ENCODE data around the gene ADAMTS12.

ADAMTS12 gene

GRCh38 chr5:33776151-33776660, 115.6 kb downstream of the ADAMTS12 start:
- no peak for TF ChIP-seq CTCF (IDR thresholded peaks at IDR 0.05; ENCODE audit: borderline replicate concordance, control extremely low read depth, extremely low read depth, insufficient read depth, missing control alignments)
- in situ Hi-C loops (cut with MboI; ENCODE audit: low sequenced_read_pairs, unreplicated experiment), result no loop called here
- no peak for DNase-seq (ENCODE audit: low spot score)

GRCh38 chr5:33774341-33774740, 117.4 kb downstream of the ADAMTS12 start:
- in situ Hi-C loops (cut with MboI; ENCODE audit: low sequenced_read_pairs, unreplicated experiment), result no loop called here
- no peak for TF ChIP-seq CTCF (IDR thresholded peaks at IDR 0.05; ENCODE audit: borderline replicate concordance, control extremely low read depth, extremely low read depth, insufficient read depth, missing control alignments)
- no peak for DNase-seq (ENCODE audit: low spot score)

GRCh38 chr5:33772380-33772897, 119.4 kb downstream of the ADAMTS12 start:
- no peak for TF ChIP-seq CTCF (IDR thresholded peaks at IDR 0.05; ENCODE audit: borderline replicate concordance, control extremely low read depth, extremely low read depth, insufficient read depth, missing control alignments)
- DNase-seq (ENCODE audit: low spot score), result no peak
- in situ Hi-C loops (cut with MboI; ENCODE audit: low sequenced_read_pairs, unreplicated experiment), result no loop called here

GRCh38 chr5:33769968-33770367, 121.8 kb downstream of the ADAMTS12 start:
- TF ChIP-seq CTCF (IDR thresholded peaks at IDR 0.05; ENCODE audit: borderline replicate concordance, control extremely low read depth, extremely low read depth, insufficient read depth, missing control alignments), result no peak
- in situ Hi-C loops (cut with MboI; ENCODE audit: low sequenced_read_pairs, unreplicated experiment), result no loop called here
- DNase-seq (ENCODE audit: low spot score), result no peak

GRCh38 chr5:33769196-33769595, 122.6 kb downstream of the ADAMTS12 start:
- in situ Hi-C loops (cut with MboI; ENCODE audit: low sequenced_read_pairs, unreplicated experiment), result no loop called here
- no peak for TF ChIP-seq CTCF (IDR thresholded peaks at IDR 0.05; ENCODE audit: borderline replicate concordance, control extremely low read depth, extremely low read depth, insufficient read depth, missing control alignments)
- no peak for DNase-seq (ENCODE audit: low spot score)

GRCh38 chr5:33766023-33766422, 125.8 kb downstream of the ADAMTS12 start:
- TF ChIP-seq CTCF (IDR thresholded peaks at IDR 0.05; ENCODE audit: borderline replicate concordance, control extremely low read depth, extremely low read depth, insufficient read depth, missing control alignments), result no peak
- in situ Hi-C loops (cut with MboI; ENCODE audit: low sequenced_read_pairs, unreplicated experiment), result no loop called here
- DNase-seq (ENCODE audit: low spot score), result no peak

Measured in GM13976 (cell line).